Activated naive CD4-positive, alpha-beta T cell treated with anti-CD3 and anti-CD28 coated beads for 36 hours (primary cell): ENCODE measurements around the gene PFN3. TPM values are rescaled to one million over a fixed set of nuclear protein-coding genes. Genes with fewer than 3 reads are reported as not detected.

ENCODE experiments used
- CTCF ChIA-PET: fragments of 350-600 bp; sonication (Branson Sonifier 250); formaldehyde crosslinking; loops from one replicate; lab custom pipeline; 2021; ENCODE audit warnings: antibody characterized with exemption; lab: Charles Lee
- DNase-seq: peaks from one replicate; pipeline ENCODE4 v3.0.0-alpha.2; 2020
- H3K27ac Mint-ChIP-seq: one replicate; pipeline ENCODE4 v1.8.0; 2021; ENCODE audit warnings: mild to moderate bottlenecking, mixed read lengths
- H3K27me3 Mint-ChIP-seq: one replicate; pipeline ENCODE4 v1.8.0; 2021; ENCODE audit warnings: low read depth, mixed read lengths
- H3K36me3 Mint-ChIP-seq: one replicate; pipeline ENCODE4 v1.8.0; 2021; ENCODE audit warnings: low read depth, mixed read lengths
- H3K4me1 Mint-ChIP-seq: one replicate; pipeline ENCODE4 v1.8.0; 2021; ENCODE audit warnings: low read depth, mixed read lengths
- H3K4me3 Mint-ChIP-seq: one replicate; pipeline ENCODE4 v1.8.0; 2021; ENCODE audit warnings: mild to moderate bottlenecking, moderate library complexity, mixed read lengths
- H3K9me3 Mint-ChIP-seq: one replicate; pipeline ENCODE4 v1.8.0; 2021; ENCODE audit warnings: mixed read lengths
- intact Hi-C: fragments of 100-400 bp; cut with micrococcal nuclease; formaldehyde crosslinking; loops from one replicate; pipeline ENCODE4 v1.15.1; 2023
- total RNA-seq, 2 experiments: library from RNA; stranded (reverse); gene quantifications; one replicate each; pipeline ENCODE4 v1.2.3, GENCODE V29; 2021

Gene PFN3
- total RNA-seq, 2 experiments from 2014 or later: not detected

GRCh38 chr5:177444106-177445051, 43.9 kb upstream of the PFN3 start:
- intact Hi-C loops: loop anchor here (1.0 to 2.0 kb wide), 3 partner anchors 10 to 40 kb away; no protein-coding TSS in a partner anchor
- CTCF ChIA-PET: interaction anchor here (1.3 to 8.6 kb wide), 6 partner anchors 11 to 134 kb away, joined by 4 to 131 read pairs (median 41); no protein-coding TSS in a partner anchor
- peak; percentile 56 for DNase-seq
- Mint-ChIP-seq H3K9me3 (no peaks in the 10 kb centered on the region), H3K27me3 (no peaks in the 10 kb centered on the region), H3K4me3 (peak overlapping the region; percentile 25), H3K4me1 (peaks cover 60% of the 10 kb centered on the region), H3K27ac (peak overlapping the region; percentile 92), H3K36me3 (peaks cover 14% of the 10 kb centered on the region)

- H3K9me3 Mint-ChIP-seq: no peaks in the 10 kb centered on the region
- no peak overlapping the region for H3K4me3 Mint-ChIP-seq
- peaks cover 62% of the 10 kb centered on the region for H3K4me1 Mint-ChIP-seq
- intact Hi-C loops: no loop called here
- H3K36me3 Mint-ChIP-seq: peaks cover 20% of the 10 kb centered on the region
- CTCF ChIA-PET: interaction anchor here (0.6 to 8.6 kb wide), 6 partner anchors 10 to 53 kb away, joined by 4 to 131 read pairs (median 41); no protein-coding TSS in a partner anchor
- no peaks in the 10 kb centered on the region for H3K27me3 Mint-ChIP-seq
- peak overlapping the region; percentile 92 for H3K27ac Mint-ChIP-seq
- no peak for DNase-seq
Observed at GRCh38 chr5:177443144-177443983, 42.9 kb upstream of the PFN3 start.

- CTCF ChIA-PET: interaction anchor here (5.9 to 8.6 kb wide), 3 partner anchors 9 to 37 kb away, joined by 37 to 131 read pairs (median 53); no protein-coding TSS in a partner anchor
- intact Hi-C loops: no loop called here
- Mint-ChIP-seq H3K9me3 (no peaks in the 10 kb centered on the region), H3K27ac (peak overlapping the region; percentile 59), H3K27me3 (no peaks in the 10 kb centered on the region), H3K4me3 (no peak overlapping the region), H3K4me1 (peaks cover 61% of the 10 kb centered on the region), H3K36me3 (peaks cover 32% of the 10 kb centered on the region)
- DNase-seq: no peak
Observed at GRCh38 chr5:177442066-177442826, 41.8 kb upstream of the PFN3 start.

DNA sequence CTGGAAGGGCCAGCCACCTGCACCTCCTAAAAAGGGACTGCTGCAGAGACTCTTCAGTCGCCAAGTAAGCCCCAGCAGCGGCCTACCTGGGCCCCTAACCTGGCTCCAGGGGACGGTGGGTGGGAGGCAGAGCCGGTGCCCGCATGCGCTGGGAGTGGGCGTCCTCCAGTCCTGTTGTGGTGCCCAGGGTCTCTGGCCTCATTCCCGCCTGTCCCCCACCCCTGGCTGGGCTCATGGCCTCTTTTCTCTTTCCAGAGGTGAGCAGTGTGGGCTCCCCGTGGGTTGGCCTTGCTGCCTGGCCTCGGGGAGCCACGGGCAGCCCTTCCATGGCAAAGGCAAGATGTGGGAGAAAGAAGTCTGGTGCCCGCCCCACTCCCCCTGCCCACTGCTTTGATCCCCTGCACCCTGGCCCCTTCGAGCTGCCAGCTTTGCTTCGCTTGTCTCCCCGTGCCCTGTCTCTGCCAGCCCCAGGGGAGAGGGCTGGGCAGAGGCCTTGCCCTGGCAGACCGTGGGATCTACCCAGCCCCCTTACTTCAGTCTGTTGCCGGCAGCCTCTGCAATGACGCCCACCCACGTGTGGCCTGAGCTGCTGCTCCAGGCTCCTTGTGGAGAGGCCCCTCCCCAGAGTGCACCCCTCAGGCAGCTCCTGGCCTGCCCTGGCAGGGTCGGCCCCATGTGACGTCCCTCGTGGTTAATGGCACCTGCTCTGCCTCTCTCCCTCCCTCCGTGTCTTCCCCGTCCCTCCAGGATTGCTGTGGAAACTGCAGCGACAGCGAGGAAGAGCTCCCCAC, 40.7 kb upstream of the PFN3 start:
- Mint-ChIP-seq H3K27me3 (no peaks in the 10 kb centered on the region), H3K9me3 (no peaks in the 10 kb centered on the region), H3K27ac (peak overlapping the region; percentile 90), H3K36me3 (peaks cover 42% of the 10 kb centered on the region), H3K4me1 (peaks cover 68% of the 10 kb centered on the region), H3K4me3 (no peak overlapping the region)
- intact Hi-C loops: loop anchor here (1.0 kb wide), 1 partner anchor 12 kb away; no protein-coding TSS in a partner anchor
- DNase-seq: no peak
- CTCF ChIA-PET: interaction anchor here (1.0 to 7.0 kb wide), 5 partner anchors 14 to 126 kb away, joined by 3 to 53 read pairs (median 11); no protein-coding TSS in a partner anchor

- Mint-ChIP-seq H3K4me1 (peaks cover 66% of the 10 kb centered on the region), H3K27me3 (no peaks in the 10 kb centered on the region), H3K9me3 (no peaks in the 10 kb centered on the region), H3K4me3 (no peak overlapping the region), H3K27ac (peak overlapping the region; percentile 90), H3K36me3 (peaks cover 46% of the 10 kb centered on the region)
- intact Hi-C loops: loop anchor here (1.0 kb wide), 1 partner anchor 11 kb away; no protein-coding TSS in a partner anchor
- CTCF ChIA-PET: interaction anchor here (1.0 to 5.0 kb wide), 5 partner anchors 15 to 125 kb away, joined by 3 to 39 read pairs (median 7); no protein-coding TSS in a partner anchor
- peak; percentile 84 for DNase-seq
Observed at GRCh38 chr5:177440211-177440989, 39.9 kb upstream of the PFN3 start.

GRCh38 chr5:177439518-177440053, 39.1 kb upstream of the PFN3 start:
- peak overlapping the region; percentile 90 for H3K27ac Mint-ChIP-seq
- no peak for DNase-seq
- no peaks in the 10 kb centered on the region for H3K27me3 Mint-ChIP-seq
- H3K9me3 Mint-ChIP-seq: no peaks in the 10 kb centered on the region
- H3K4me1 Mint-ChIP-seq: peaks cover 65% of the 10 kb centered on the region
- CTCF ChIA-PET: interaction anchor here (0.6 to 5.0 kb wide), 6 partner anchors 16 to 77 kb away, joined by 3 to 39 read pairs (median 6); no protein-coding TSS in a partner anchor
- no peak overlapping the region for H3K4me3 Mint-ChIP-seq
- intact Hi-C loops: loop anchor here (1.0 kb wide), 1 partner anchor 10 kb away; no protein-coding TSS in a partner anchor
- peaks cover 50% of the 10 kb centered on the region for H3K36me3 Mint-ChIP-seq

DNA sequence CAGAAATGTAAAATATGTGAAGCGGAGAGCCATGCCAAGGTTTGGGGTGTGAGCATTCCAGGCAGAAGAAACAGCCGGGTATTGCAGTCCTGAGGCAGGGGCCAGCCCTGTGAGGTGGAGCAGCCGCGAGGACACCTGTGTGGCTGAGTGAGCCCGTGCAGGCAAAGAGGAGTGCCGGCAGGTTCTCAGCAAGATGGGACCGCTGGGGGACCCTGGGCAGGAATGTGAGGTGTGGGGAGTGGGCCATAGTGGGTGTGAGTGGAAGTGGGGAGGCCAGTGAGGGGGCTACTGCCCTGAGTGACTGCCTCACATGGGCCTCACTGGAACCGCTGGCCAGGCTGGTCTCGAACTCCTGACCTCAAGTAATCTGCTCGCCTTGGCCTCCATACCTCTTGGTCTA, 38.0 kb upstream of the PFN3 start:
- H3K27ac Mint-ChIP-seq: peak overlapping the region; percentile 73
- no peaks in the 10 kb centered on the region for H3K9me3 Mint-ChIP-seq
- H3K36me3 Mint-ChIP-seq: peaks cover 56% of the 10 kb centered on the region
- CTCF ChIA-PET: interaction anchor here (5.0 kb wide), 1 partner anchor 35 kb away, joined by 39 read pairs; no protein-coding TSS in a partner anchor
- H3K4me1 Mint-ChIP-seq: peaks cover 66% of the 10 kb centered on the region
- DNase-seq: no peak
- H3K27me3 Mint-ChIP-seq: no peaks in the 10 kb centered on the region
- no peak overlapping the region for H3K4me3 Mint-ChIP-seq
- intact Hi-C loops: no loop called here

GRCh38 chr5:177437623-177438022, 37.2 kb upstream of the PFN3 start:
- intact Hi-C loops: no loop called here
- Mint-ChIP-seq H3K4me3 (no peak overlapping the region), H3K9me3 (no peaks in the 10 kb centered on the region), H3K4me1 (peaks cover 72% of the 10 kb centered on the region), H3K27ac (peak overlapping the region; percentile 50), H3K27me3 (no peaks in the 10 kb centered on the region), H3K36me3 (peaks cover 63% of the 10 kb centered on the region)
- CTCF ChIA-PET: interaction anchor here (0.8 to 5.0 kb wide), 5 partner anchors 13 to 47 kb away, joined by 3 to 39 read pairs (median 4); no protein-coding TSS in a partner anchor
- no peak for DNase-seq

- Mint-ChIP-seq H3K4me3 (no peak overlapping the region), H3K4me1 (peaks cover 80% of the 10 kb centered on the region), H3K9me3 (no peaks in the 10 kb centered on the region), H3K27ac (peak overlapping the region; percentile 50), H3K36me3 (peaks cover 69% of the 10 kb centered on the region), H3K27me3 (no peaks in the 10 kb centered on the region)
- CTCF ChIA-PET: interaction anchor here (1.1 to 1.4 kb wide), 2 partner anchors 9 to 22 kb away, joined by 4 read pairs; no protein-coding TSS in a partner anchor
- intact Hi-C loops: no loop called here
- no peak for DNase-seq
Observed at GRCh38 chr5:177435847-177436536, 35.5 kb upstream of the PFN3 start.
